HG03520 (cell line): ENCODE results near the gene CCDC3.

Experiments
- ATAC-seq: cut with Tn5 transposase; IDR thresholded peaks from one replicate; pipeline ENCODE4 v1.9.1; 2021; ENCODE audit warnings: mild to moderate bottlenecking, moderate library complexity; ENCODE audit not compliant: unreplicated experiment

Gene CCDC3

DNA sequence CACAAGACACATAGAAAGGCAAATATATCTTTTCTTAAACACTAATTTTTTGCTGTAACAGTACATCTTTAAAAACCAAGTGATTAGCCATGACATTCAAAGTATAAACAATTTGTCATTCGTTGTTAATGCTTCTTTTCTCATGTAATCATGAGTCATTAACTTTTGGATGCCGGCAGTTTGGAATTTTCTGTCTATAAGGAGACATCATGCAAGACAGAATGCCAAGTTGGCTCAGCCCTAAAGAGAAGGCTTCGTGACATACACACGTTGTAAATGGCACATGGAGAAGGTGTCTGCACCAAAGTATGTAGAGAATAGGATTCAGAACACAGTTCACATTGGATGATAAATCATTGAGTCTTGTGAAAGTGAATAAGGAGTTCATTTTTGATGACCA lies 35.9 kb downstream of the CCDC3 start:
- ATAC-seq = no peak

DNA sequence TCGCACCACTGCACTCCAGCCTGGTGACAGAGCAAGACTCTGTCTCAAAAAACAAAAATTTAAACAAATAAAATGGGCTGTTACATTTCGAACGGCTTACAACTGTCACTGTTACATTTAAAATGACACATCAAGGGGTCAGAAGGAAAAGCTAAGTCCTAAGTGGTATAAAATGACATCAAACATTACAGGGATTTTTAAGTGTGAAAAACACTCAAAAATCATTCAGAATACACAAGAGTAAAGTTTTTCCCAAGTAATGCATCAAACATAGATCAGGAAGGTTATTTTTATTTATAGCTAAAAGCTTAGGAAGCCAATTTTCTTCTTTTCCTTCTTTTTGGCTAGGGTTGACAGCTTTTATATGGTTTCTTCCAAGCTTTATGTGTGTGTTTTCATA lies 39.0 kb downstream of the CCDC3 start:
- ATAC-seq = no peak

DNA sequence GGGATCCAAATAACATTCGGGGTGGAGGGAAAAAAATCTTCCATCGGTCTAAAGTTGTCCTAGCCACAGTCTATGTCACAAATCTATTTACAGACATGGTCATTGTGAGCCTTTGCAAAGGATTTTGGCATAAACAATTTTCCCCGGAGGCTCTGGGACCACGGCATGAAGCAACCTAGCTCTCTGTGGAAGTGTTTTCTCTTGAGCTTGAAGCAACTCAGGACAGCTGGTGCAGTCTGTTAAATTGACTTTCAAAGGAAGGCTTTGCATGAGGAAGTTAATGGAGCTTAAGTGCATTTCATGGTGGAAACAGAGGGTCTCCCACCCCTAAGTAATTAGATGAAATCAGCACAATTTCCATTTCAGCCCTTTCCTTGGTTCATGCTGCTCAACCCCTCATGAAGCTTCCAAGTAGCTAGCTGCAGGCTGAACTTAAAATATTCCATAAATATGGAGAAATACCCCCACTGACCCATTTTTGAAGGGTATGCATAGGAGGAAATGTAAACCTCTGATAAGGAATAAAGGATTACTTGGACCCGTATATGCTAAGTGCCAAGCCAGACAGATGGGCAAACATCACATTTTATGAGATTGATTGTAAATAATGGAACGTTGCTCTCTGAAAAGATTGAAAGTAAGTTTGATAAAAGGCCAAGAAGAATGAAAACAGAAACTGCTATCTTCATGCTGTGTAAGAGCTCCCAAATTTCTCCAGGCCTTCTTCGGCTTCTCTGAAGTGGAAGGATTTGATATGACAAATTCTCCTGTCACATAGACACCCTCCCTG lies 39.9 kb downstream of the CCDC3 start:
- ATAC-seq = no peak

DNA sequence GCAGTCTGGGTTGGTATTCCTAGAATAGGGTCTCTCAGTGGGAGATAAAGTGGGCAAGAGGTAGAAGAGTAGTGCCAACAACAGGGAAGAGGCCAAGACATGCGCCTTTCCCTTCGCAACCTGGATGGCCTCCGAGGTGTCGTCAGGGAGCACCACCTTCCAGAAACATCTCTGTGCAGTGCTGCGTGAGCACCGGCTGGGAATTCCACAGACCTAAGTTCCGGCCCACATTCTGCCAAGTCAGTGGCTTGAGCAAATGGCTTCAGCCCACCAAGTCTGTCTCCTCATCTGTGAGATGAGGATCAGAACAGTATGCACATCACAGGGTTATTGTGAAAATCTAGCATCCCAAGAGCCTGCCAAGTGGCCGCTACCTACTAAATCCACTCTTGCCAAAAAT lies 40.6 kb downstream of the CCDC3 start:
- ATAC-seq = no peak

DNA sequence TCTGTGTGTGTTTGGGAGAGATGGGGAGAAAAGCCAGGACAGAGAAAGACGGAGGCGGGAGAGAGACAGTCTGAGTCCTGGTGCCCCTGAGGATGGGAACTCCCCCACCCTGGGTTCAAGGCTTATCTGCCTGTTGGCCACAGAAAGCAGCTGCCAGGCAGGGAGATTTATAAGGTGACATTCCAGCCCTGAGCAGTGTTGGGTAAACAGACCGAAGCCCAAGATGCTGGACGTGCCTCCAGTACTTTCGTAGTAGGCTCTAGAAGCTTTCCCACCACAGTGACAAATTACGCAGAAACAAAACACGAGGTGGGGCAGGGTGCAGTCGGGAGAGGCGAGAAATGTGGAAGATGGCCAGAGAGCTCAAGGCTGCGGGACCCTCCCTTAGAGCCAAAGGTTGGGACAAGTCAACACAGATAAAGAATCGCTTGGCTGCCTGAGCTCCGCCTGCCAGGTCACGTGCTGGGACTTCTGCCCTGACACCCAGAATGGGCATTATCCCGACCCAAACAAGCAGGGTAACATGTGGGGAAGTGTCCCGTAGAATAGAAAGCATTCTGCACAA lies 41.1 kb downstream of the CCDC3 start:
- no peak for ATAC-seq

DNA sequence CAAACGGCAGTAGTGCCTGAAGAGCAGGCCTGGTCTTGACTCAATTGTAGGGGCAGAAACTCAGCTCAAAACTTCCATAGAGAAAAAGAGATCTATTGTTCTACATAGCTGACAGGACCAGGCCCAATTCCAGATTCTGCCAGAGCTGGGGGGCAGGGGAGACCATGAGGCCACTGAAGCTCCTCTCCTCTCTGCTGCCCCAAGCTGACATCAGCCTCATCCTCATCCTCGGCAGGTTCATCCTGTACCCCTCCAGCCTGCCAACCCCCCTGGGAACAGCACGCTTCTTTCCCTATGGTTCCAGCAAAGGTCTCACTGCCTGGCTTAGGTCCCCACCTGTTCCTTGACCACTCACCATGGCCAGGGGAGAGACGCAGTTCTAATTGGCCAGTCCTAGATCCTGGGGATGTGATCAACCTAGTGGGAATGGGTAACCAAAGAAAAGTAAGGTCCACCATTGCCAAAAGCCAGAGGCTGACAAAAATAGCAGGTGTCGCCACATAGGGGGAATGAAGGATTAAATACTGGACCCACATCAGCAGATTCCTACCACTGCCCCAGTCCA lies 42.9 kb downstream of the CCDC3 start:
- ATAC-seq = no peak

DNA sequence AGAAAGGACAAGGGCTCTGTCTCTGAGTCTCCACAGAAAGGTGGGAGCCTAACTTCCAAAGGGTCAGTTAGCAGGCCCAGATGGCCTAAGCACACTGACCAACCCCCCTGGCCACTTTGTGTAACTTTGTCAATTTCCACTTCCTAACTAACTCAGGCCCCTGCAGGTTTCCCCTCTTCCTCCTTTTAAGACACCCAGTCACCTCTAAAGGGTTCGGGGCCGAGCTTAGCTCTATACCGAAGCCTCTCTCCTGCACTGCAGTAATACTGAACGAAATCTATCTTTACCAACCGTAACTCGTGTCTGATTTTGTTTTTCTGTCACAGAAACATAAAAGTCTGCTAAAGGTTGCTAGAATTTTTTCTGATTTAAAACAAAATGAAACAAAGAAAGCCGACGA lies 44.4 kb downstream of the CCDC3 start:
- ATAC-seq = no peak

DNA sequence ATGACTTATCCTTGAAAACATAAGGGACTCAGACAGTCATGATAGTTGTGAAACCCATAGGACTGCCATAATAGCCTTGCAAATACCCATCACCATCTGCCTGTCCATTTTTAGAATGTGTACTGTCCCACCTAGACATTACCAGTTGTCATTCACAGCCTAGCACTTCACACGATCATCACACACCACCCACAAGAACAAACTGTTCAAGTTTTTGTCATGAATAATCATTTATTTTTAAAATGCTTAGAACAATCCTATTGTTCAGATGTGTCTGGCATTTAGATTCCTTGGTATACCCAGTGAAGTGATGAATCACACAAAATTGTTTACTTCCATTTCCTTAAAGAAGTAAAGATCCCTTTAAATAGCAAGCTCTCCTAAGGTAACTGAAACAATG lies 46.6 kb downstream of the CCDC3 start:
- no peak for ATAC-seq

DNA sequence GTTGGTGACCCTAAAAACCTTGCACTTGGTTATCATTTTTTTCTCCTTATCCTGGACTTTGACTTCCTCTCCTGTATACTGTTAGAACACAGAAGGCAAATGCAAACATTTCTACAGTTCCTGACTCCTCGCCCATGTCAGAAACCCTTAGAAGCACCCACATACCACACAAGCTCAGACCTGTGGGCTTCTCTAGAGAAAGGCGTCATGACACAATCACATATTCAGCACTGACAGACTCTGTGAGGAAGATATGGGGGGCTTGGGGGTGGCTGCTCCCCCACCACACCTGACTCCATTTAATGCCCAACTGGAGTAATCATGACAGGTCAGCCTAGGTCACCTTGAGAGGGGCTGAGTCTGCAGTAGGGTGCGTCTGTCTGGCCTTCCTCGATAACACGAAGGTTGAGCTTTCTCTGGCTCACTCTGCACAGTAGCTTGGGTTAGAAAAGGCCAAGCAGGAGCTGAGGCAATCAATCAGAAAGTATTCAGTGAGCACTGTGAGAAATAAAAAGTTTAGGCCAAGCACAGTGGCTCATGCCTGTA lies 50.9 kb downstream of the CCDC3 start:
- no peak for ATAC-seq

DNA sequence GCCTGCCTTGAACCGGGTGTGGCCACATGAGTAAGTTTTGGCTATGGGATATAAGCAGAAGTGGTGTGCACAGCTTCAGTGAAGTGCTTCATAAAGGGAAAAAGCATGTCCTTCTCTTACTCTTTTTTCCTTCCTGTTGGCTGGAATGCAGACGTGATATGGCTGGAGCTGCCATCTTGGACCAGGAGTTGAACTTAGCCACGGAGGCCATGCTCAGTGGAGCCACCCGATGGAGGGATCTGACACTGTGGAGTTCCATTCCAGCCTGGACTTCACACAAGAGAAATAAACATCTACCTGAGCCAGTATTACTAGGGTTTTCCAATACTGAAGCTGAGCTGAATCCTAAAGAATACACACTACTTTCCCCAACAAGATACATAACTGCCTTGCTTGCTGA lies 52.3 kb downstream of the CCDC3 start:
- ATAC-seq = no peak

DNA sequence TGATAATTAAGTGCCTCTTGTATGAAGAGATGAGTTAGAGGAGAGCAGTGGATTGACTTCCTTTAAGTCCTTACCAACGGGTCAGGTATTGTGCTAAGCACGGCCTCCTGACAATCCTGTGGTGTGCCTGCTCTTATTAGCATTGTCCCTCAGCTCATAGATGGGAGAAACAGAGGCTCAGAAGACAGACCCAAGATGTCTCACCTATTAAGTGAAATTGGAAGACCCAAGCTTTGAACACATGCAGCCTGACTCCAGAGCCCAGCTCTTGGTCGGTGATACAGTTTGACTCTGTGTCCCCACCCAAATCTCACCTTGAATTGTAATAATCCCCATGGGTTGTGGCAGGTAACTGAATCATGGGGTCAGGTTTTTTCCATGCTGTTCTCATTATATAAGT lies 53.8 kb downstream of the CCDC3 start:
- ATAC-seq = no peak

DNA sequence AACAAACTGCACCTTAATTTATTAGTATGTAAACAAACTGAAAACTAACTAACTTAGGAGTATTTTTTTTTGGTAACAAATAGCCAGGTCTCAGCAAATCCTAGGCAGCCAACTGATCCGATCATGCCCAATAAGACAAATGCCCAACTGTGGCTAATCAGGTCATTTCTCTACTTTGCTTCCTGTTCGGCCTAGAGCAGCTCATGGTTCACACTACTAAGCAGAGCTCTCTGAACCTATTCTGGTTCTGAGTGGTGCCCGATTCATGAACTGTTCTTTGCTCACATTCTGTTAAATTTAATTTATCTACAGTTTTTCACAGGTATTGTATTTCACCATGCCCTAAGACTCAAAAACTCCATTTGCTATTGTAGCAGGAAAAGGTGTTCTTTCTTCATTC lies 55.1 kb downstream of the CCDC3 start:
- ATAC-seq = no peak

DNA sequence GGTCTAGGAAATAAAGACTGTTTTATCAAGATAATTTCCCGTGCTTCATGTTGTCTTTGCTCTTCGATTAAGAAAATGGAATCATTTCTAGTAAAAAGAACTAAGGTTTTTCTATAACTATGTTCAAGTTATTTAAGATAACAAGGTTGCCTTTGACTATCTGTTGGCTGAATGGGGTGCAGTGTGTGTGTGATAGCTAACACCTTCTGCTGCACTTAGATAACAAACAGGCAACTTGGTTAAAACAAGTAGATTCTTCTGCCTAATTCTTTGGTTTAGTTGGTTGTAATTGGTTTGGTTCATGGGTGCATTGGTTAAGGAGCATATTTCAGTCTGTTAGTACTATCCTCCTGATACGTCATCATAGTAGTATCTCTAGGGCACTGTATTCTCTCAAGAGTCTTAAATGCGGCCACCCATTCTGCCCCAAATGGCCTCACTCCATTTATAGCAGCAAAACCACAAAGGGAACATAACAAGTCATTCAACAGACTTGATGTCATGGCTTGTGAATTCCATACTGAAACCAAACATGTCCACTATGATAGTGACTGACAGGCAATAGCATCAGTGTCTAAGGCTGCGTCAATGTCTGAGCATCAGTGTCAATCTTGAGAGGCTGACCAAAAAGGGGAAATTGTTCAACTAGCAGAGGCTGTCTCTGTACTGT lies 55.7 kb downstream of the CCDC3 start:
- ATAC-seq = peak; percentile 67

DNA sequence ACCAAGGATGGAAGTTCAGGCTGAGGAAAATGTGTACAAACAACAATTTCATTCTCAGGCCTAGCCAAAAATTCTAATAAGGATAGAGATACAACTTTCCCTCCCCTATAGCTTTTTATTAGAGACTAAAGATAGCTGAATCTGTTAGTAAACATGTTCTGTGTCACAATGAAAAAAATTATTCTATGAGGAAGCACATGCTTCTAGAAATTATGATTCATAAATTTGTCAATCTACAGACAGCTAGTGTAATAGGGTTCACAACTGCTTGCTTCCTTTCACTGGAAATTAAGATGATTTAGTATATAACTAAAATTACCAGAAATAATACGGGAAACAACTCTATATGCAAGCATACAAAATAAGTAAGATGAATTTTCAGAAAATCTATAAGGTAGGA lies 56.6 kb downstream of the CCDC3 start:
- no peak for ATAC-seq

DNA sequence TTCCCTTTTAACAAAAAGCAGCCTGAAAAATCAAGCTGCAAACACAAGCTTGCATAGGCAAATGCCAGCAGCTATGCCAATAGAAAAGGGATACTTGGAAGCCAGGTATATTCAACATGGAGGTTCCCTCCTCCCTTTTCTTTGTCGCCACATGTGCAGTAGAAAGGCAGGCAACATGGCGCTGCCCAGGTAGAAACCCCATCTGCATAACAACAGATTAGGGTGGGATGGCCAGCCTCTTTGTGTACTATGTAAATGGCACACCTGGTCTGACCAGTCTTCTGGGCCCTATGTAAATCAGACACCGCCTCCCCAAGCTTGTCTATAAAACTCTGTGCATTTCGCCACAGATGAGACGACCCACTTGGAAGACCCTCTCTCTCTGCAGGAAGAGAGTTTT lies 58.1 kb downstream of the CCDC3 start:
- ATAC-seq = no peak

DNA sequence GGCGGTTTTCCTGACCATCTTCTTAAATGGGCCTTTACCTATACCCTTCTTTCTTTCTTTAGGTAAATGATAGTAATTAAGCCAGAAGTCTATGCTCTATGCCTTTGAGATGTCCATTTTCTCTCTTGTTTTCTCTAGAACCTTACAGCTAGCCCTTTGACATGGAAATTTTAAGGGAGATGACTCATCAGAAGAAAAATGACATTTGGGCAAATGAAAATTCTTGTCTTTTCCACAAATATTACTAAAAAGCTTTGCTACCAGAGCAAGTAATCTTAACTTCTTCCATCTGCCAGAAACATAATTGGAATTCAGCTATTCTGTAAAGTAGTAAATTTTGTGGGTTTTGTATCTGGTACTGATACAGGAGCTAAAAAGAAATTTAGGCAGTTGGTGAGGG lies 59.5 kb downstream of the CCDC3 start:
- no peak for ATAC-seq

DNA sequence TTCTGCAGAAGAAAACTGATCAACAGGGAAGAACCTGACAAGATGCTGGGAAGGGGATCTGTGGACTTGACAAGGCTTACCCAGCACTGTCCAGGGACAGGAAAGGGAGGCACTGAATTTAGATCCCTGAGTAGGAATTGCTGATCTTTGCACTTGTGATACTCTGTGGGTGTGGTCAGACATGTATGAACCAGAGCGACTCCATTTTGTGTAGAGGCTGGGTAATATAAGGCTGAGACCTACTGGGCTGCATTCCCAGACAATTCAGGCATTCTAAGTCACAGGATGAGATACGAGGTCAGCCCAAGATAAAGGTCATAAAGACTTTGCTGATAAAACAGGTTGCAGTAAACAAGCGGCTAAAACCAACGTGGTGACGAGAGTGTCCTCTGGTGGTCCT lies 60.7 kb downstream of the CCDC3 start:
- no peak for ATAC-seq

DNA sequence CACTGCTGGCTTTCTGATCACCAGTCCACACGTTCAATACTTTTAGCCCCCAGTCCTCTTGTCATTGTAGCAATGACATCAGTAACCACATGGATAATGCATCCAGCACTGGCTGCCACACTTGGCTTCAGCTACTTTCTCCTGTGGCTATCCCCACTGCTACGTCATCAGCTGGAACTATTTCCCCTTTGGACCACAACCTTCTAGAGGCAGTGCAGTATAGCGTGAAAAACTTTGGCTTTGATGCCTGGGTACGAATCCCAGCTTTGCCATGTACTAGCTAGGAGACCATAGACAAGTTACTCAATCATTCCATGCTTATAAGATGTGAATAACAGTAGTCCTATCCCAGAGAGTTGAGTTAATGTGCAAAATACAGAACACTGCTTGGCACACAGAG lies 63.2 kb downstream of the CCDC3 start:
- no peak for ATAC-seq

DNA sequence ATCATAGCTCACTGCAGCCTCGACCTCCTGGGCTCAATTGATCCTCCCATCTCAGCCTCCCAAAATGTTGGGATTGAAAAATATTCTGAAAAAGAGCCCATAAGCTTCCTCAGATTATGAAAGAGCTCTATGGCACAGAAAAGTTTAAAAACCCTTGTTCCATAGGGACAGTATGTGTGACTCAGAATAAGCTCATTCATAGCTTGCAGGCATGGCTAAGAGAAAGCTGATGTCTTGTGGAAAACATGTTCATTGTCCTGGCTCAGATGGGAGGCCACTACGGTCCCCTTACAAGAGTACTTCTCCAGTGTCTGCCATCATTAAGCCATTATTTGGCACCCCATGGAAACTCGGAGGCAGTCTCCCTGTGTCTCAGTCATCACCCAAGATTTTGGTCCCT lies 64.0 kb downstream of the CCDC3 start:
- ATAC-seq = no peak

DNA sequence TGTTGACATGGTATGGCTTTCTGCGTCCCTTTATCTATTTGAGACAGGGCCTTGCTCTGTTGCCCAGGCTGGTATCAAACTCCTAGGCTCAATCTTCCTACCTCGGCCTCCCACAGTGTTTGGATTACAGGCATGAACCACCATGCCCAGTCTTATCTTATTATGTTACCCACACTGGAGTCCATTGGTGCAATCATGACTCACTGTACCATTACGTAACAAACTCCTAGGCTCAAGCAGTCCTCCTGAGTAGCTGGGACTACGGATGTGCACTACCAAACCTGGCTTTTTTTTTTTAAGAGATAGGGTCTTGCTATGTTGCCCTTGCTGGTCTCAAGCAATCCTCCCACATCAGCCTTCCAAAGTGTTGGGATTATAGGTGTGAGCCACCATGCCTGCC lies 66.7 kb downstream of the CCDC3 start:
- ATAC-seq = no peak

DNA sequence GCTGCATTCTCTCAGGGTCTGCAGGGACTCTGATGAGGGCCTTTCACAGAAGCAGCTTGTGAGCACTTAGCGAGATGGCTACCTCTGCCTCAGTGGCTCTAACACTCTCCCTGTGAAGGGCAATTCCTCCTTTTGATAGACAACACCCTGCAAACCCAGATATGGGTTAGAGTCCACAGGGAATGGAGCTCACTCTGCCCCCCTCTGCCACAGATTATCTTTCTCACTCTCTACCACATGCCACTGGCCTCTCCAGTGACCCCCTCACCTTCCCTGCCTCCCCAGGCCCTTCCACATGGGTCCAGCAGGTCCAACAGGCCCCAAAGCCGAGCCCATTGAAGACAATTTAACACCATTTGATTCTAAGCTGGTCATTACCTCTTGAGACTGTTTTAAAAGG lies 72.1 kb downstream of the CCDC3 start:
- ATAC-seq = no peak

DNA sequence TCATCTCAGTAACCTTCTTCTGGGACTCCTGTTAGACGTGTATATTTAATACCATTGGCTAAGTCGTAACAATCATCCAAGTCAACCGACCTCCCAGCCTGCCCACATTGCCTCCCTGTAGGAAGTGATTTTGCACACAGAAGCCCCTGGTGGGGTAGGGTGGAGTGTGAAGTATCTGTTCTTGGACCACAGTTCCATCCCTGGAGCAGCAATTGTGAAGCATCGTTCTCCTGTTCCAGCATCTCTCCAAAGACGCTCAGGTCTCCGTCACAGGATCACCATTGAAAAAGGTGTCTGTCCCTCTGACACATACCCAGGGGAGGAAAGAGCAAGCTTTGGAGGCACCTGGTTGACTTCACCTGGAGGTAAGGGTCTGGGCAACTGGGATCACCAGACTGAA lies 72.9 kb downstream of the CCDC3 start:
- no peak for ATAC-seq
